Measurements from ENCODE around the gene FADS2. TPM values are rescaled to one million over a fixed set of nuclear protein-coding genes. Genes with fewer than 3 reads are reported as not detected.
"Not testable (repeated sequence)": the region's sequence is repeated elsewhere in the genome, so short reads cannot be mapped to it uniquely, and the experiment has no call there.

Gene FADS2
- total and polyA plus RNA-seq, 3 donors from 2014 or later, result 73.5 to 123 (median 80.8) TPM

DNA sequence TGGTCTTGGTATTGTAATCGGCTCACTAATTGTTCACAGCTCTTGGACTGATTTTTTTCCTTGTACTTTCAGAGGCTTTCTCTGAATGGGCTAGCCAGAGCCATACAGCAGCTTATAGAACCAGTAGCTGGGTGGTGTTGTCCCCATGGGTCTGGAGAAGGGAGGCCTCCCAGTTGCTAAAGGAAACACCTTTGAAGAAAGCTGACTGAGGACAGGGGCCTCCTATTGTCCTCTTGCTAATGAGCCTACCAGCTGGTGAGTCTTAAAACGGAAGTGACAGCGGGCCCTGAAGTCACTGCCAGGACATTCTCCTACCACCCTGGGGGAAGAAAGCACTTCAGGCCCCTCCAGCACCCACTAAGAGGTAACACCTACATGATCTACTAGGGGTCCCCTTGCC is 53.3 kb downstream of the FADS2 start:
- Histone ChIP-seq H3K36me3 (ENCODE audit: low read depth, missing control alignments) (no peaks in the 10 kb centered on the region), H3K27ac (no peak overlapping the region), H3K4me3 (no peak overlapping the region), H3K27me3 (no peaks in the 10 kb centered on the region), H3K4me1 (no peaks in the 10 kb centered on the region), H3K9me3 (no peaks in the 10 kb centered on the region)
- WGBS, 2 donors, result 84 to 93% methylated on average over 3 of the region's 3 CpGs
- DNase-seq, result no peak
- no peak for TF ChIP-seq POLR2A (IDR thresholded peaks at IDR 0.05)
- TF ChIP-seq, protein P1, sequence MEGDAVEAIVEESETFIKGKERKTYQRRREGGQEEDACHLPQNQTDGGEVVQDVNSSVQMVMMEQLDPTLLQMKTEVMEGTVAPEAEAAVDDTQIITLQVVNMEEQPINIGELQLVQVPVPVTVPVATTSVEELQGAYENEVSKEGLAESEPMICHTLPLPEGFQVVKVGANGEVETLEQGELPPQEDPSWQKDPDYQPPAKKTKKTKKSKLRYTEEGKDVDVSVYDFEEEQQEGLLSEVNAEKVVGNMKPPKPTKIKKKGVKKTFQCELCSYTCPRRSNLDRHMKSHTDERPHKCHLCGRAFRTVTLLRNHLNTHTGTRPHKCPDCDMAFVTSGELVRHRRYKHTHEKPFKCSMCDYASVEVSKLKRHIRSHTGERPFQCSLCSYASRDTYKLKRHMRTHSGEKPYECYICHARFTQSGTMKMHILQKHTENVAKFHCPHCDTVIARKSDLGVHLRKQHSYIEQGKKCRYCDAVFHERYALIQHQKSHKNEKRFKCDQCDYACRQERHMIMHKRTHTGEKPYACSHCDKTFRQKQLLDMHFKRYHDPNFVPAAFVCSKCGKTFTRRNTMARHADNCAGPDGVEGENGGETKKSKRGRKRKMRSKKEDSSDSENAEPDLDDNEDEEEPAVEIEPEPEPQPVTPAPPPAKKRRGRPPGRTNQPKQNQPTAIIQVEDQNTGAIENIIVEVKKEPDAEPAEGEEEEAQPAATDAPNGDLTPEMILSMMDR (IDR thresholded peaks at IDR 0.05), result no peak
- intact Hi-C loops (cut with DNase I; ENCODE audit: low total_unique reads), result no loop called here

DNA sequence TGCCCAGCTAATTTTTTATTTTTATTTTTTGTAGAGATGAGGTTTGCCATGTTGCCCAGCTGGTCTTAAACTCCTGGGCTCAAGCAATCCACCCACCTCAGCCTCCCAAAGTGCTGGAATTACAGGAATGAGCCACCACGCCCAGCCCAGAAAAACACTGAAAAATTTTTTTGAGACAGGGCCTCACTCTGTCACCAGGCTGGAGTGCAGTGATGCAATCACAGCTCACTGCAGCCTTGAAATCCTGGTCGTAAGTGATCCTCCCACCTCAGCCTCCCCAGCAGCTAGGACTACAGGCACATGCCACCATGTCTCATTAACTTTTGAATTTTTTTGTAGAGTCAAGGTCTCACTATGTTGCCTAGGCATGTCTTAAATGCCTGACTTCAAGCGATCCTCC is 54.2 kb downstream of the FADS2 start:
- H3K27ac ChIP-seq; H3K9me3 ChIP-seq; H3K36me3 ChIP-seq (ENCODE audit: low read depth, missing control alignments); H3K4me1 ChIP-seq; DNase-seq; H3K27me3 ChIP-seq; intact Hi-C loops (cut with DNase I; ENCODE audit: low total_unique reads); H3K4me3 ChIP-seq: not testable (repeated sequence)
- WGBS, 2 donors, result 74 to 84% methylated on average over 3 of the region's 3 CpGs

DNA sequence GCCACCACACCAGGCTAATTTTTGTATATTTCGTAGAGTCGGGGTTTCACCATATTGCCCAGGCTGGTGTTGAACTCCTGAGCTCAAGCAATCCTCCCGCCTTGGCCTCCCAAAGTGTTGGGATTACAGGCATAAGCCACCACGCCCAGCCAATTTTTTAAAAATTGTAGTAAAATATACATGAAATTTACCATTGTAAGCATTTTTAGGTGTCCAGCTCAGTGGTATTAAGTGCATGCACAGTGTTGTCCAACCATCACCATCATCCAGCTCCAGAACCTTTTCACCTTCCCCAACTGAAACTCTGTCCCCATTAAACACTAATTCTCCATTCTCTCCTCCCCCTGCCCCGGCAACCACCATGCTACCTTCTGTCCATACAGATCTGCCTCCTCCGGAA is 54.8 kb downstream of the FADS2 start:
- Histone ChIP-seq H3K9me3 (no peaks in the 10 kb centered on the region), H3K4me3 (no peak overlapping the region), H3K4me1 (no peaks in the 10 kb centered on the region), H3K27ac (no peak overlapping the region), H3K27me3 (no peaks in the 10 kb centered on the region), H3K36me3 (ENCODE audit: low read depth, missing control alignments) (no peaks in the 10 kb centered on the region)
- 89 to 91% methylated on average over 6 of the region's 6 CpGs for WGBS, 2 donors
- intact Hi-C loops (cut with DNase I; ENCODE audit: low total_unique reads), result no loop called here
- no peak for DNase-seq
- TF ChIP-seq, protein P1 (IDR thresholded peaks at IDR 0.05), result no peak
- TF ChIP-seq POLR2A (IDR thresholded peaks at IDR 0.05), result no peak

DNA sequence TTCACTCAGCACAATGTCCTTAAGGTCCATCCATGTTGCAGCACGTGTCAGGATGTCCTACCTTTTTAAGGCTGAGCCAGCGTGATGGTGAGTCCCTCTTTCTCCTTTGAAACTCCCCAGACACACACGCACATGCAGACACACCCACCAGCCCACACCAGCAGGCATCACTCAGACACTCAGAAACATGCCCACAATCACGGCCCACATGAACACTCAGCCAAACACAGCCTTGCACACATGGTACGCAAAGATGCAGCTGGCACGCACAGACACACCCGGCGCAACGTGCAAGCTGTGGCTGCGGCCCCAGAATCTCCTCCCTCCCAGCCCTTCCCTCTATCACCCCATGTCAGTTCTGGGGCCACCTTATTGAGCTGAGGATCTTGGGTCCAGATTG is 55.2 kb downstream of the FADS2 start:
- no peak overlapping the region for H3K27ac ChIP-seq
- no peaks in the 10 kb centered on the region for H3K36me3 ChIP-seq (ENCODE audit: low read depth, missing control alignments)
- WGBS, 2 donors, result 93 to 94% methylated on average over 10 of the region's 10 CpGs
- no peak for DNase-seq
- H3K9me3 ChIP-seq, result no peaks in the 10 kb centered on the region
- intact Hi-C loops (cut with DNase I; ENCODE audit: low total_unique reads), result no loop called here
- H3K4me3 ChIP-seq, result no peak overlapping the region
- no peaks in the 10 kb centered on the region for H3K27me3 ChIP-seq
- H3K4me1 ChIP-seq, result no peaks in the 10 kb centered on the region
- no peak for TF ChIP-seq POLR2A (IDR thresholded peaks at IDR 0.05)
- TF ChIP-seq, protein P1 (IDR thresholded peaks at IDR 0.05), result no peak

DNA sequence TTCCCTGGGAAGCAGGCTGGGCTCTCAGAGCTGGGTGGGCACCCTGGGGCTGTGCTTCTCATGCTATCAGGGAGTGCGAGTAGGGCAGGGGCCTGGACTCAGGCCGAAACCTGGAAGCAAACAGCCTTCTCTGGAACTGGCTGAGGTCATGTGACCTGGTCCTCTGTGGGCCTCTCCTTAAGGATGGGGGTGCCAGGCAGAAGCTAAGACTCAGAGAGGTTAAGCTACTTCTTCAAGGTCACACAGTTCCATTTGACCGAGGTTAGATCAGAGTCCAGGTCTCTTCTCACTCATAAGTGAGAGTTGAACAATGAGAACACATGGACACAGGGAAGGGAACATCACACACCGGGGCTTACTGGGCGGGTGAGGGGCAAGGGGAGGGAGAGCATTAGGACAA is 55.8 kb downstream of the FADS2 start:
- no peaks in the 10 kb centered on the region for H3K4me1 ChIP-seq
- intact Hi-C loops (cut with DNase I; ENCODE audit: low total_unique reads), result no loop called here

More for the DNA sequence above, 55.8 kb downstream of the FADS2 start:
- H3K9me3 ChIP-seq, result no peaks in the 10 kb centered on the region
- no peaks in the 10 kb centered on the region for H3K27me3 ChIP-seq
- H3K27ac ChIP-seq, result no peak overlapping the region
- H3K36me3 ChIP-seq (ENCODE audit: low read depth, missing control alignments), result no peaks in the 10 kb centered on the region
- TF ChIP-seq, protein P1 (IDR thresholded peaks at IDR 0.05), result no peak
- no peak for TF ChIP-seq POLR2A (IDR thresholded peaks at IDR 0.05)
- no peak overlapping the region for H3K4me3 ChIP-seq
- DNase-seq, result no peak
- 77 to 83% methylated on average over 4 to 5 of the region's 5 CpGs for WGBS, 2 donors
